ENCODE data around the gene ZBTB7C. TPM values are rescaled to one million over a fixed set of nuclear protein-coding genes. Genes with fewer than 3 reads are reported as not detected.

ZBTB7C gene
- total and polyA plus RNA-seq, 5 donors from 2014 or later = not detected

DNA sequence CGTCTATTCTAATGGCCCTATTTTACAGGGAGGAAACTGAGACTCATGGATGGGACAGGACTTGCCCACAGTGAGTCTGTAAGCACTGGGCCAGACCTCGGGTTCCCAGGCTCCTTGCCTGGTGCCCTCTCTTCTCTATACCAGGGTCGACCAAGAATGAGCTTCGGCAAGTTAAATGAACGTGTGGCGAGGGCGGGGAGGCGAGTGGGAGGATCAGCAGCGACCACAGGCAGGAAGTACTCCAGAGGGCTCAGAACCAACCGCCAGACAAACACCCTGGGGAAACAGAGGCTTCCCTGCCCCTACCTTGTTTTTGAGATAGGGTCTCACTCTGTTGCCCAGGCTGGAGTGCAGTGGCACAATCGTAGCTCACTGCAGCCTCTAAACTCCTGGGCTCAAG, 301.0 kb downstream of the ZBTB7C start:
- no peaks in the 10 kb centered on the region for H3K4me1 Mint-ChIP-seq
- H3K4me3 ChIP-seq (ENCODE audit: low read depth, low read length) = no peak overlapping the region
- H3K36me3 ChIP-seq (ENCODE audit: control insufficient read depth, insufficient read depth, low read length) = no peaks in the 10 kb centered on the region
- H3K27me3 ChIP-seq (ENCODE audit: control insufficient read depth, insufficient read depth, low read length) = peaks cover 2% of the 10 kb centered on the region
- H3K4me3 Mint-ChIP-seq = no peak overlapping the region
- DNase-seq (no peak), ATAC-seq (ENCODE audit: low read depth in 2 of 2) (no peak)
- H3K27ac ChIP-seq (ENCODE audit: insufficient read depth, low read length, poor library complexity, severe bottlenecking) = no peak overlapping the region
- no peaks in the 10 kb centered on the region for H3K9me3 ChIP-seq (ENCODE audit: control insufficient read depth in 2 of 2, low read length in 2 of 2)
- H3K27me3 Mint-ChIP-seq = peaks cover 37% of the 10 kb centered on the region
- no peaks in the 10 kb centered on the region for H3K36me3 Mint-ChIP-seq
- peaks cover 0 to 2% (median 0%) of the 10 kb centered on the region in 7 donors for H3K9me3 Mint-ChIP-seq
- H3K4me1 ChIP-seq (ENCODE audit: control insufficient read depth, insufficient read depth, low read length, poor library complexity, severe bottlenecking) = no peaks in the 10 kb centered on the region
- no peak overlapping the region for H3K27ac Mint-ChIP-seq

- H3K4me1 Mint-ChIP-seq = no peaks in the 10 kb centered on the region
- H3K27me3 Mint-ChIP-seq = peaks cover 33% of the 10 kb centered on the region
- ATAC-seq (ENCODE audit: low read depth in 2 of 2) = no peak
- no peaks in the 10 kb centered on the region for H3K36me3 Mint-ChIP-seq
- H3K27me3 ChIP-seq (ENCODE audit: control insufficient read depth, insufficient read depth, low read length) = peaks cover 2% of the 10 kb centered on the region
- H3K36me3 ChIP-seq (ENCODE audit: control insufficient read depth, insufficient read depth, low read length) = no peaks in the 10 kb centered on the region
- no peaks in the 10 kb centered on the region for H3K4me1 ChIP-seq (ENCODE audit: control insufficient read depth, insufficient read depth, low read length, poor library complexity, severe bottlenecking)
- no peak overlapping the region for H3K4me3 ChIP-seq (ENCODE audit: low read depth, low read length)
- no peaks in the 10 kb centered on the region for H3K9me3 ChIP-seq (ENCODE audit: control insufficient read depth in 2 of 2, low read length in 2 of 2)
- DNase-seq = no peak
- H3K9me3 Mint-ChIP-seq = peaks cover 0 to 2% (median 0%) of the 10 kb centered on the region in 7 donors
- H3K27ac ChIP-seq (ENCODE audit: insufficient read depth, low read length, poor library complexity, severe bottlenecking) = no peak overlapping the region
- H3K4me3 Mint-ChIP-seq = no peak overlapping the region
- H3K27ac Mint-ChIP-seq = no peak overlapping the region
These were observed 302.0 kb downstream of the ZBTB7C start for GRCh38 chr18:48106976-48107781.

GRCh38 chr18:48106498-48106897, 302.7 kb downstream of the ZBTB7C start:
- H3K27ac Mint-ChIP-seq = no peak overlapping the region

DNA sequence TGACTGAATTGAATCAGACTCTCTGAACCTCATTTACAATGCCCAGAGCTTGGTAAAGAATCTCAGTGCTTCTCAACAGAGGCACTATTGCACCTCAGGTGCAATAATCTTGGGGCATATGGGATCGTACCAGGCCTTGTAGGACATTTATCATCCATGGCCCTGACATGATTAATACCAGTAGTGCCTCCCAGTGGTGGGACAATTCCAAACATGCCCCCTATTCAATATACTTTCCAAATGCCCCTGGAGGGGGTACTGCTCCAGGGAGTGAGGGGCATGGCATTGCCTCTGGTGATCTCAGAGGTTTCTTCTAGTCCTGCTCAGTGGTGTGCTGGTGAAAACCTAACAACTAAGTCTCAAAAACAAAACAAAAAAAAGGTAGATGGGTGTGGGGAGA, 303.9 kb downstream of the ZBTB7C start:
- Histone ChIP-seq H3K4me3 (ENCODE audit: low read depth, low read length) (no peak overlapping the region), H3K4me1 (ENCODE audit: control insufficient read depth, insufficient read depth, low read length, poor library complexity, severe bottlenecking) (no peaks in the 10 kb centered on the region), H3K36me3 (ENCODE audit: control insufficient read depth, insufficient read depth, low read length) (no peaks in the 10 kb centered on the region), H3K27ac (ENCODE audit: insufficient read depth, low read length, poor library complexity, severe bottlenecking) (no peak overlapping the region), H3K27me3 (ENCODE audit: control insufficient read depth, insufficient read depth, low read length) (peaks cover 2% of the 10 kb centered on the region), H3K9me3 (ENCODE audit: control insufficient read depth in 2 of 2, low read length in 2 of 2) (no peaks in the 10 kb centered on the region)
- H3K27me3 Mint-ChIP-seq = peaks cover 36% of the 10 kb centered on the region
- H3K27ac Mint-ChIP-seq = no peak overlapping the region
- no peak overlapping the region for H3K4me3 Mint-ChIP-seq
- H3K36me3 Mint-ChIP-seq = no peaks in the 10 kb centered on the region
- ATAC-seq (ENCODE audit: low read depth in 2 of 2) = no peak
- DNase-seq = no peak
- H3K9me3 Mint-ChIP-seq = no peaks in the 10 kb centered on the region
- H3K4me1 Mint-ChIP-seq = no peaks in the 10 kb centered on the region

More at GRCh38 chr18:48106498-48106897, 302.7 kb downstream of the ZBTB7C start:
- no peak overlapping the region for H3K27ac ChIP-seq (ENCODE audit: insufficient read depth, low read length, poor library complexity, severe bottlenecking)
- H3K27me3 Mint-ChIP-seq = peaks cover 33% of the 10 kb centered on the region
- H3K4me1 Mint-ChIP-seq = no peaks in the 10 kb centered on the region
- no peak overlapping the region for H3K4me3 Mint-ChIP-seq
- peaks cover 2% of the 10 kb centered on the region for H3K27me3 ChIP-seq (ENCODE audit: control insufficient read depth, insufficient read depth, low read length)
- no peaks in the 10 kb centered on the region for H3K36me3 Mint-ChIP-seq
- H3K9me3 Mint-ChIP-seq = peaks cover 0 to 2% (median 0%) of the 10 kb centered on the region in 7 donors
- ATAC-seq (ENCODE audit: low read depth in 2 of 2) (no peak), DNase-seq (no peak)
- H3K4me3 ChIP-seq (ENCODE audit: low read depth, low read length) = no peak overlapping the region
- no peaks in the 10 kb centered on the region for H3K4me1 ChIP-seq (ENCODE audit: control insufficient read depth, insufficient read depth, low read length, poor library complexity, severe bottlenecking)
- H3K9me3 ChIP-seq (ENCODE audit: control insufficient read depth in 2 of 2, low read length in 2 of 2) = no peaks in the 10 kb centered on the region
- no peaks in the 10 kb centered on the region for H3K36me3 ChIP-seq (ENCODE audit: control insufficient read depth, insufficient read depth, low read length)

DNA sequence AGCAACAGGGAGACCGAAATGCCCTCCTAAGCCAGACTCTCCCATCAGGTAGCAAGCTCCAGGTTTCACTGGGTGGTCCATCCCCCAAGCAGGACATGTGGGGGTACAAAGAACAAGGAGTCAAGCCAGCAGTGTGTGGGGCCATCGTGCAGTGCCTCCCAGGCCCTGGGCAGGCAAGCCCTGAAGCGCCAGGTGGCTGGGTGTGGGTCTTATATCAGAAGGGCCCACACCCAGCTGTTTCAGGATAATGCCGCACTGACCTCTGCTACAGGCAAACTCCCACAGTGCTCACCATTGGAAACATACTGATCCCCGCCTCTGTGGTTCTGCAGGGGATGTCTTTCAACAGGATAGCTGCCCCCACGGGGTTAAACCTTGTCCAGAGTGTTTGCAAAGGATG, 304.5 kb downstream of the ZBTB7C start:
- Mint-ChIP-seq H3K4me3 (no peak overlapping the region), H3K9me3 (no peaks in the 10 kb centered on the region), H3K36me3 (no peaks in the 10 kb centered on the region), H3K27me3 (peaks cover 36% of the 10 kb centered on the region), H3K27ac (no peak overlapping the region), H3K4me1 (no peaks in the 10 kb centered on the region)
- ATAC-seq (ENCODE audit: low read depth in 2 of 2) = no peak
- no peak overlapping the region for H3K27ac ChIP-seq (ENCODE audit: insufficient read depth, low read length, poor library complexity, severe bottlenecking)
- H3K9me3 ChIP-seq (ENCODE audit: control insufficient read depth in 2 of 2, low read length in 2 of 2) = no peaks in the 10 kb centered on the region
- no peaks in the 10 kb centered on the region for H3K4me1 ChIP-seq (ENCODE audit: control insufficient read depth, insufficient read depth, low read length, poor library complexity, severe bottlenecking)
- DNase-seq = no peak
- H3K36me3 ChIP-seq (ENCODE audit: control insufficient read depth, insufficient read depth, low read length) = no peaks in the 10 kb centered on the region
- peaks cover 2% of the 10 kb centered on the region for H3K27me3 ChIP-seq (ENCODE audit: control insufficient read depth, insufficient read depth, low read length)
- no peak overlapping the region for H3K4me3 ChIP-seq (ENCODE audit: low read depth, low read length)

DNA sequence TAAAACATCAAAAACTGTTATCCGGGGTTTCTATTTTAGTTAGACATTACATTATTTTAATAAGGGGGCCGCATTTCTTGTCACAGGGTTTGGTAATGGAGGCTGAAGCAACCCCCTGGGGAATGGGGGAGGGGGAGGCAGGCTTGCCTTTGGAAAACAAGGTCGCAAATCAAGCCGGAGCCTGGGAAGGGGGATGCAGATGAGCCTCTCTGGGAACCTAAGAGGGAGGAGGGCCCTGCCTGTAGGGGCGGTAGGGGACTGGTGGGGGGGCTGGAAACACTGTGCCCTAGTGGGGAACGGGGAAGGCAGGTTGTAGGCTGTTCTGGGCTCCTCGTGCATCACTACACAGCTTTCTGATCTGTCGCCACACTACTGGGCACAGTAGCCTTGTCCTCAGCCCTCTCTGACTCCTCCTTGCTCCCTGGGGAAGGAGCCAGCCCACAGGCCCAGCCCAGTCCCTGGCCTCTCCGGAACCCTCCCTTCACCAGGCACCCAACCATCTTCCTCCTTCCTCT, 308.5 kb downstream of the ZBTB7C start:
- Mint-ChIP-seq H3K9me3 (peaks cover 0 to 2% (median 0%) of the 10 kb centered on the region in 7 donors), H3K27me3 (peaks cover 27% of the 10 kb centered on the region), H3K4me1 (no peaks in the 10 kb centered on the region), H3K4me3 (no peak overlapping the region), H3K27ac (no peak overlapping the region), H3K36me3 (no peaks in the 10 kb centered on the region)
- DNase-seq (no peak), ATAC-seq (ENCODE audit: low read depth in 2 of 2) (no peak)
- Histone ChIP-seq H3K27me3 (ENCODE audit: control insufficient read depth, insufficient read depth, low read length) (peaks cover 5% of the 10 kb centered on the region), H3K36me3 (ENCODE audit: control insufficient read depth, insufficient read depth, low read length) (no peaks in the 10 kb centered on the region), H3K27ac (ENCODE audit: insufficient read depth, low read length, poor library complexity, severe bottlenecking) (no peak overlapping the region), H3K4me1 (ENCODE audit: control insufficient read depth, insufficient read depth, low read length, poor library complexity, severe bottlenecking) (no peaks in the 10 kb centered on the region), H3K9me3 (ENCODE audit: control insufficient read depth in 2 of 2, low read length in 2 of 2) (no peaks in the 10 kb centered on the region), H3K4me3 (ENCODE audit: low read depth, low read length) (no peak overlapping the region)

DNA sequence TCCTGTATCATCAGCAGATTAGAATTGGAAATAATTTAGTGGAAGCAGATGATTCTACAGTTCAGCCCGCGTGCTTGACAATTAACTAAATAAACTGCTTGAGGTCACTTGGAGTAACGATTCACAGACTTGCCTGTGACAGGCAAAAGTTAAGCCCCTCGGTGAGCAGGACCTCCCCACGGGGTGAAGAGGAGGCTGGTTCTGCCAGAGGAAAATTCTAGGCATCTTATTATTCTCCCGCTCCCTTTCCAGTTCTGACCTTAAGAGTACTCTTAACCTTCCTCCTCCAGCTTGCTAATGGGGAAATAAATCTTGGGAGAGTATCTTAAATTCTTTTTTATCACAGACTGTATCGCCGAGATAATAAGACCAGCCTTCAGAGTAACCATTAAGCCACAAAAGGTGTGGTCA, 309.0 kb downstream of the ZBTB7C start:
- Histone ChIP-seq H3K27ac (ENCODE audit: insufficient read depth, low read length, poor library complexity, severe bottlenecking) (no peak overlapping the region), H3K4me1 (ENCODE audit: control insufficient read depth, insufficient read depth, low read length, poor library complexity, severe bottlenecking) (no peaks in the 10 kb centered on the region), H3K9me3 (ENCODE audit: control insufficient read depth in 2 of 2, low read length in 2 of 2) (no peaks in the 10 kb centered on the region), H3K36me3 (ENCODE audit: control insufficient read depth, insufficient read depth, low read length) (no peaks in the 10 kb centered on the region), H3K4me3 (ENCODE audit: low read depth, low read length) (no peak overlapping the region), H3K27me3 (ENCODE audit: control insufficient read depth, insufficient read depth, low read length) (peaks cover 5% of the 10 kb centered on the region)
- no peak overlapping the region for H3K27ac Mint-ChIP-seq
- H3K36me3 Mint-ChIP-seq = no peaks in the 10 kb centered on the region
- ATAC-seq (ENCODE audit: low read depth in 2 of 2) = no peak
- DNase-seq = no peak
- peaks cover 0 to 2% (median 0%) of the 10 kb centered on the region in 7 donors for H3K9me3 Mint-ChIP-seq
- peaks cover 27% of the 10 kb centered on the region for H3K27me3 Mint-ChIP-seq
- no peak overlapping the region for H3K4me3 Mint-ChIP-seq
- no peaks in the 10 kb centered on the region for H3K4me1 Mint-ChIP-seq

Measured in CD4-positive, CD25-positive, alpha-beta regulatory T cell (primary cell).